G401 (cell line): ENCODE measurements around the gene LMBRD1. TPM values are rescaled to one million over a fixed set of nuclear protein-coding genes. Genes with fewer than 3 reads are reported as not detected.
A peak's percentile ranks its signal among the peaks of the same experiment; 100 is the strongest.
"Not testable (repeated sequence)": the region's sequence is repeated elsewhere in the genome, so short reads cannot be mapped to it uniquely, and the experiment has no call there.

Experiments
- DNase-seq: peaks from one replicate; pipeline ENCODE4 v3.0.0-alpha.2; 2015; ENCODE audit warnings: low spot score
- in situ Hi-C: cut with HindIII; loops from 2 replicates; pipeline ENCODE4 v1.10.0; 2016; ENCODE audit warnings: low sequenced_read_pairs, mixed read lengths
- total RNA-seq: library from RNA; depleted of rRNA; stranded (reverse); fragments of >200 nt; shearing (Covaris generic); gene quantifications from 2 replicates; pipeline ENCODE4 v1.2.3, GENCODE V29; 2014

Gene LMBRD1
- total RNA-seq, 1 experiment from 2014 or later = 19.5 TPM

DNA sequence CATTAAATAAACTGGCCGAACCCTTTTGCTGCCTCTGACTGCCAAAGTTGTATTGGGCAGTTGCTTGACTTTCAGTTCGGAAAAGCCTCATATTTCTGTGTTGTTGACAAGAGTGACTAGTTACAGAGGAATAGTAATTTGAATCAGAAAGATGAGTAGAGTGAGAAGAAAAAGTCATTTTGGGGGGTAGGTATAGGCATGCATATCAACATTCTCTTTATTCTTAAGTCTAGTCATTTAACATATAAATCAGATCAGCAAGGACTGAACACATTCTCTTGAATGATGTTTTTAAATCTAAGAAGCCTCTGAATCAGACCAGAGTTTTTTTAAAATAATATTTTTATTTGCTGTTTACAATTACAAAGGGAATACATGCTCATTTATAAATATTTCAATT lies 4.9 kb upstream of the LMBRD1 start:
- in situ Hi-C loops = no loop called here
- DNase-seq = no peak

DNA sequence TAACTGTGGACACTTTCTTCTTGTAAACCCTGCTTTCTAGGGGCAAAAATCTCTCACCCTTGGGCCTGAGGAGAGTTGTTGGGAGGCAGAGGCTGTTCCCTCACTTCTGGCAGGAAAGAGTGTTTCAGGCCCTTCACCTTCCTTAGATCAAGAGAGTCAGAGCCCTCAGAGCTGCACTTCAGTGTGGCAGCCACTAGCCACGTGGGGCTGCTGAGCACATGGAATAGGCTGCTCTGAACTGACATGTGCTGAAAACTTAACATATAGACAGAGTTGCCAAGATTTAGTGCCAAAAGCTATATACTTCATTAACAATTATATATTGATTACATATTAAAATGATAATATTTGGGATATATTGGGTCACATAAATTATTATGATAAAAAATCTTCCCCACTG lies 4.4 kb upstream of the LMBRD1 start:
- in situ Hi-C loops = no loop called here
- no peak for DNase-seq

- in situ Hi-C loops, DNase-seq: not testable (repeated sequence)
Observed at GRCh38 chr6:69798796-69799195, 2.0 kb upstream of the LMBRD1 start.

DNA sequence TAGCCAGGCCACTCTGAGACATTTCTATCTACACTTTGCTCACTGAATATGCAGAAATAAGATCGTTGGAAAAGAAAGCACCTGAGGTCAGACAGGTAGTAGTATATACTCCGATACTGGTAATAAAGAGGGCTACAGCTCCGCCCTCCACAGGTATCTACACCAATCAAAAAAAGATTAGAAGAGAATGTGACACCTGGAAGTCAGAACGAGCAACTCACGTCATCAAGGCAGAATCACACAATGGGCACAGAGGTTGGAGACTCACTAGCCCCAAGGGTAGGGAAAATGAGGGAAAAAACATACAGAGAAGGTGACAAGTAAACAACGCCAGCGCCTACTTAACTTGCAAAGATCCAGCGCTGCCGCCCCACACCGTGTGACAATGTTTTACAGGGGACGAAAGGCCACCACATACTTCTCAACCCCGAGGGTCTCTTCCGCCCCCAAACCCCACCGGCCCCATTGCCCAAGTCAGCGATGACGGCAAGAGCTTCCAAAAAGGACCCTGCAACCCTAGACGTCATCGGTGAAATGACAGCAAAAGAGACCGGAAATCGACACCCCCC lies 653 bp downstream of the LMBRD1 start:
- in situ Hi-C loops = no loop called here
- DNase-seq = peak; percentile 92

DNA sequence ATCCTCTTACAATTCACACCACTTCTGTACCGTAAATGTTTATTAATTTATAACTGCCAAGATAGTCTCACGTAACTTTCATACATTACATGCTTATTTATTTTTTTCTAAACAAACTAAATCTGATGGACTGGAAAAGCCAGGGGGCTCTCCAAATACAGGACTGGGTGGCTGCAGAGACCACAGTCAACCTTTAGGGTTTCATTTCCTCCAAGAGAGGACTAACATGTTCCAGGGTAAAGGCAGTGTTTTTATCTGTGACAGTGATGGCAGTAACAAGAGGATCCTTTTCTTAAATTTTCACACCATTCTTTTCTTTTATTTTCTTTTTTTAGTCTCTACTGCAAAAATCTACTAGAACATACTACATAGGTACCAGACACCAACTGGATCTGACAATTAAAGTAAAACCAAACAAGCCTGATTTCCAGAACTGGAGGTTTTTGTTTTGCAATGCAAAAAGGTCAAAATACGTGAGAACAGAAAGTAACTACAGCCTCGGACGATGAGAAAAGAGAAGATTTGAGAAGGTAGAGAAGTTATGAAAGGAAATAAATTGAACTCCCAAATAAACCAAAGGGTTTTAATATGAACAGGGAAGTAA lies 1.2 kb downstream of the LMBRD1 start:
- peak; percentile 52 for DNase-seq
- in situ Hi-C loops = no loop called here

DNA sequence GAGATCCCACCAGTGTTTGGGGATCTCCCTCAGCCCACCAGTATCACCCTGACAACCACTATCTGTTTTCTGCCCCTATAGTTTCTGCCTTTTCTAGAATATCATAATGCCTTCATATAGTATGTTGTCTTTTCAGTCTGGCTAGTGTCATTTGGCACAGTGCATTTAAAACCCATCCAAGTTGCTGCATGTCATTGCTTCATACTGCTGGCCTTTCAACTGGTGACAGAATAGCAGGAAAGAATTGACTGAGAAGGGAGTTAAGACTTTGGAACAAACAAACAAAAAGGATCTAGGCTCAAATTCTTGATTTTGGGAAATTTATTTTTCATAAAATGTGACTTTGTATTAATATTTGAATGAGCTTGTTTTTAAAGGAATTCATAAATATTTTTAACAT lies 4.5 kb downstream of the LMBRD1 start:
- DNase-seq = peak; percentile 72
- in situ Hi-C loops = no loop called here

- in situ Hi-C loops = no loop called here
Observed at GRCh38 chr6:69791065-69791471, 5.7 kb downstream of the LMBRD1 start.

GRCh38 chr6:69790629-69791028 lies 6.2 kb downstream of the LMBRD1 start:
- DNase-seq = no peak
- in situ Hi-C loops = no loop called here

More at GRCh38 chr6:69791065-69791471, 5.7 kb downstream of the LMBRD1 start:
- DNase-seq = peak; percentile 63

- in situ Hi-C loops = no loop called here
- no peak for DNase-seq
Observed at GRCh38 chr6:69789578-69789977, 7.2 kb downstream of the LMBRD1 start.

- DNase-seq, in situ Hi-C loops: not testable (repeated sequence)
Observed at GRCh38 chr6:69787436-69787835, 9.4 kb downstream of the LMBRD1 start.

GRCh38 chr6:69785697-69786096 lies 11.1 kb downstream of the LMBRD1 start:
- in situ Hi-C loops = no loop called here
- no peak for DNase-seq

DNA sequence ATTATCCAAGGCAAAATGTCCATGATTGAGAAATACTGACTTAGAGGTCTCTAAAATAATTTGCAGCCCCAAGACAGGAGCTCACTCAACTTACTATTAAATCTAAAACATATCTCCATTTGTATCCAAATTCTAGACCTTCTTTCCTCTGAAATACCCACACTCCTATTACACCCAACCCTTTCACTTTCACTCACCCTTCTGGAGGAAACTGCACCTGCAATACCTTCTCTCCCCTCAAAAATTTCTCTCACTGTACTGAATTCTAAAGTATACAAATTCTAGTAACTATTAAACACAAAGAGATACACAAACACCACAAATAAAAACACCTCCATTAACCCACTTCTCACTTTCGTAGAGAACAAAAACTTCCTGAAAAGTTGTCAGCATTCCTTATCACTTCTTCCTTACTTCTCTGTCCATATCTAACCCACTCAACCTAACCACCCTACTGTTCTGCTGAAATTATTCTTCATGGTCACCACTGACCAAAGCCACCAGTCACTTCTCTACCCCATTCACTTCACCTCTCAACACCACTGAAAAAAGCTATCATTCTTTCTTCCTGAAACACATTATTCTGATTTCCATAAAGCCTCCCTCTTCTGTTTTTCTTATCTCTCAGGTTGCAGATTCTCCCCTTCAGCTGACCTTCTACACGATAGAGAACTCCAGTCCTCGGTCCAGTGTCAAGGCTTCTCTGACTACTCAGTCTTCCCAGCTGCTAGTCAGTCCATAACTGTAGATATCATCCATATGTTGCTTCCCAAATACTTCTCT lies 12.0 kb downstream of the LMBRD1 start:
- in situ Hi-C loops = no loop called here
- DNase-seq = no peak

GRCh38 chr6:69783108-69783507 lies 13.7 kb downstream of the LMBRD1 start:
- DNase-seq = no peak
- in situ Hi-C loops = no loop called here

GRCh38 chr6:69780585-69781178 lies 16.1 kb downstream of the LMBRD1 start:
- in situ Hi-C loops = no loop called here

GRCh38 chr6:69775941-69776340 lies 20.9 kb downstream of the LMBRD1 start:
- DNase-seq = no peak
- in situ Hi-C loops = no loop called here

More at GRCh38 chr6:69780585-69781178, 16.1 kb downstream of the LMBRD1 start:
- peak; percentile 92 for DNase-seq

DNA sequence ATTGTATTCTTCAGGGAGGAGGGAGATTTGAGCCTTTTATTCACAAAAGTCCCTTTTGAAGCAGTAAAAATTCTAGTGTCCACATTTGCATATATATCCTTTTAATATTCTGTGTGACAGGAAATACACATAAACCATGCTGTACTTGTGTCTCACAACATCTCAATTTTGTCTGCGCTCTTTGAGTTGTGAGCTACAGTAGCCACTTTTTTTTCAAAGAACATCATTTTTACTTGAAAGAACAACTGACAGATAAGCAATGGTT lies 21.3 kb downstream of the LMBRD1 start:
- DNase-seq = no peak
- in situ Hi-C loops = no loop called here

GRCh38 chr6:69774740-69775584 lies 21.8 kb downstream of the LMBRD1 start:
- in situ Hi-C loops = no loop called here
- DNase-seq = no peak

- in situ Hi-C loops = no loop called here
Observed at GRCh38 chr6:69771158-69771906, 25.5 kb downstream of the LMBRD1 start.

DNA sequence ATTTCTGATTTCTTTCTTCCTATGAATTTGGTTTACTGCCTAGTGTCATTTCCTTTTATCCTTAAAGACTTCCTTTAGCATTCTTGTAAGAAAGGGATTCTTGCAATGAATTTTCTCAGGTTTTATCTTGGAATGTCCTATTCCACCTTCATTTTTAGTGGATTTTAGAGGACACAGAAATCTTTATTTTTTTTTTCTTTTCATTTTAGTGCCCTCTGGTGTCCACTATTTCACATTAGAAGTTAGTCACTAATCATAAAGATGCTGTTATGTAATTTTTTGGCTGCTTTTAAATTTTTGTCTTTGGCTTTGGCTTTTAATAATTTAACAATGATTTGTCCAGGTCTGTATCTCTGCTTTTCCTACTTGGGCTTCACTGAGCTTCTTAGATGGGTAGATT lies 28.1 kb downstream of the LMBRD1 start:
- DNase-seq = no peak
- in situ Hi-C loops = no loop called here

More at GRCh38 chr6:69771158-69771906, 25.5 kb downstream of the LMBRD1 start:
- peak; percentile 89 for DNase-seq
